ENCODE data around the gene OR52N5. TPM values are rescaled to one million over a fixed set of nuclear protein-coding genes. Genes with fewer than 3 reads are reported as not detected.

The OR52N5 gene
- total RNA-seq (2022; extraction: Qiagen RNA extraction; ENCODE audit: low read depth), result not detected in 5 replicates

GRCh38 chr11:5783255-5783654 is at the start of gene OR52N5:
OR52N5 (minus strand) TSS chr11:5783355; CDS start chr11:5778634, 4,721 bp downstream.

GRCh38 chr11:5808500-5809121 is 25.5 kb upstream of the OR52N5 start, which contains the start of gene OR52N2:
OR52N2 (plus strand) TSS chr11:5808924; CDS start chr11:5820336, 11,412 bp downstream.

GRCh38 chr11:5791165-5791564 is 8.0 kb upstream of the OR52N5 start, which contains the start of gene OR52N1:
OR52N1 (minus strand) TSS chr11:5791265; CDS start chr11:5788816, 2,449 bp downstream.

GRCh38 chr11:5753943-5754342 is 29.2 kb downstream of the OR52N5 start, which contains the start of gene OR52N4:
OR52N4 (plus strand) TSS chr11:5754243; CDS start chr11:5754741, 498 bp downstream.

GRCh38 chr11:5736396-5736795 is 46.8 kb downstream of the OR52N5 start, which contains the start of gene OR56B1:
OR56B1 (plus strand) TSS chr11:5736448; CDS start chr11:5736517, 69 bp downstream.

Other genes with a start within 250 kb of the OR52N5 start
- not detected in 5 replicates for gene OR52H1, start 234.8 kb downstream of the OR52N5 start, total RNA-seq (2022; extraction: Qiagen RNA extraction; ENCODE audit: low read depth)
- not detected in 5 replicates for gene OR52B6, start 202.5 kb downstream of the OR52N5 start, total RNA-seq (2022; extraction: Qiagen RNA extraction; ENCODE audit: low read depth)
- 9.6 to 15.3 TPM (median 10.6 TPM) in 5 replicates for gene TRIM6, start 186.7 kb downstream of the OR52N5 start, total RNA-seq (2022; extraction: Qiagen RNA extraction; ENCODE audit: low read depth)
- 2.6 to 4.3 TPM (median 3.5 TPM) in 5 replicates for gene TRIM34, start 158.4 kb downstream of the OR52N5 start, total RNA-seq (2022; extraction: Qiagen RNA extraction; ENCODE audit: low read depth)
- gene TRIM5, start 98.3 kb downstream of the OR52N5 start, total RNA-seq (2022; extraction: Qiagen RNA extraction; ENCODE audit: low read depth), result 9.9 to 13.5 TPM (median 10.7 TPM) in 5 replicates
- 0.57 to 1.0 TPM (median 0.81 TPM) in 5 replicates for gene TRIM22, start 93.6 kb downstream of the OR52N5 start, total RNA-seq (2022; extraction: Qiagen RNA extraction; ENCODE audit: low read depth)
- not detected in 5 replicates for gene OR56B1, start 46.9 kb downstream of the OR52N5 start, total RNA-seq (2022; extraction: Qiagen RNA extraction; ENCODE audit: low read depth)
- not detected in 5 replicates for gene OR52N4, start 29.1 kb downstream of the OR52N5 start, total RNA-seq (2022; extraction: Qiagen RNA extraction; ENCODE audit: low read depth)
- gene OR52N1, start 7.9 kb upstream of the OR52N5 start, total RNA-seq (2022; extraction: Qiagen RNA extraction; ENCODE audit: low read depth), result not detected in 5 replicates
- not detected in 5 replicates for gene OR52N2, start 25.6 kb upstream of the OR52N5 start, total RNA-seq (2022; extraction: Qiagen RNA extraction; ENCODE audit: low read depth)
- not detected in 5 replicates for gene OR52E6, start 58.5 kb upstream of the OR52N5 start, total RNA-seq (2022; extraction: Qiagen RNA extraction; ENCODE audit: low read depth)
- gene OR52E8, start 74.3 kb upstream of the OR52N5 start, total RNA-seq (2022; extraction: Qiagen RNA extraction; ENCODE audit: low read depth), result not detected in 5 replicates
- not detected in 5 replicates for gene OR52E4, start 97.3 kb upstream of the OR52N5 start, total RNA-seq (2022; extraction: Qiagen RNA extraction; ENCODE audit: low read depth)
- gene OR52E5, start 109.9 kb upstream of the OR52N5 start, total RNA-seq (2022; extraction: Qiagen RNA extraction; ENCODE audit: low read depth), result not detected in 5 replicates
- not detected in 5 replicates for gene OR56A3, start 158.9 kb upstream of the OR52N5 start, total RNA-seq (2022; extraction: Qiagen RNA extraction; ENCODE audit: low read depth)
- not detected in 5 replicates for gene OR56A5, start 185.1 kb upstream of the OR52N5 start, total RNA-seq (2022; extraction: Qiagen RNA extraction; ENCODE audit: low read depth)
- not detected in 5 replicates for gene OR52L1, start 203.6 kb upstream of the OR52N5 start, total RNA-seq (2022; extraction: Qiagen RNA extraction; ENCODE audit: low read depth)
- gene OR56A4, start 223.6 kb upstream of the OR52N5 start, total RNA-seq (2022; extraction: Qiagen RNA extraction; ENCODE audit: low read depth), result not detected in 5 replicates
- not detected in 5 replicates for gene OR56A1, start 247.4 kb upstream of the OR52N5 start, total RNA-seq (2022; extraction: Qiagen RNA extraction; ENCODE audit: low read depth)

Measured in A549 treated with ZK216348 at 1 μM for 4 hours (cell line).